ENCODE results near the gene DHRS1. TPM values are rescaled to one million over a fixed set of nuclear protein-coding genes. Genes with fewer than 3 reads are reported as not detected.

The DHRS1 gene
- total and polyA plus RNA-seq, 2 donors from 2014 or later = 32.7 to 56.7 TPM

DNA sequence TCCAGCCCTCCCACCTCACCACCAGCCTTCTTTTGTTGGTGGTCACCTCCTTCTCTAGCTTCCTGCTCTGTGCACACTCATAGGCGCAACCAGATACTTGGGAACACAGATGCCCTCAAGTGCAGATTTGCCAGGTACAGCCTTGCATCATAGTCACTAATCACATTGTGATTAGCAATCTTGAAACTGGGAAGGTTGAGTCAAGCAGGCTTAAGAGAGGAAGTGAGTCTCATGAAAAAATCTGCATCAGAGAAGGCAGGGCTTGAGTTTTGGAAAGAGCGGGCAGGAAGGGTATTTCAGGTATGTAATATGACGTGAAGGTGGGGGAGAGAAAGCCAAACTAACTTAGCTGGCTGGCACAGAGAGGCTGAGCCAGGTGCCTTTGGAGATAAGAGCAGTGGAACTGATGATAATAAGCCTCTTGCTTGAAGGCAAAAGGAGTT is 25.5 kb downstream of the DHRS1 start:
- Histone ChIP-seq H3K9ac (ENCODE audit: low read length in 3 of 3) (no peak overlapping the region), H3K27ac (ENCODE audit: low read depth in 2 of 2, low read length in 2 of 2) (no peak overlapping the region), H3K4me1 (ENCODE audit: control insufficient read depth in 2 of 3, insufficient read depth in 2 of 3, low read depth in 1 of 3, low read length in 3 of 3) (peaks cover 0 to 10% (median 0%) of the 10 kb centered on the region in 3 donors), H3K36me3 (ENCODE audit: control insufficient read depth in 2 of 3, insufficient read depth in 3 of 3, low read length in 3 of 3) (no peaks in the 10 kb centered on the region), H3K9me3 (ENCODE audit: control insufficient read depth in 2 of 3, insufficient read depth in 1 of 3, low read length in 3 of 3) (no peaks in the 10 kb centered on the region), H3K27me3 (ENCODE audit: control insufficient read depth, insufficient read depth, low read length) (no peaks in the 10 kb centered on the region), H3K4me3 (ENCODE audit: low read length in 3 of 3) (no peak overlapping the region)
- no peak for TF ChIP-seq CTCF (IDR thresholded peaks at IDR 0.05; ENCODE audit: borderline replicate concordance, extremely low read depth, insufficient read depth)
- FAIRE-seq (no peak), DNase-seq (no peak)
- intact Hi-C loops (cut with DNase I) = no loop called here

DNA sequence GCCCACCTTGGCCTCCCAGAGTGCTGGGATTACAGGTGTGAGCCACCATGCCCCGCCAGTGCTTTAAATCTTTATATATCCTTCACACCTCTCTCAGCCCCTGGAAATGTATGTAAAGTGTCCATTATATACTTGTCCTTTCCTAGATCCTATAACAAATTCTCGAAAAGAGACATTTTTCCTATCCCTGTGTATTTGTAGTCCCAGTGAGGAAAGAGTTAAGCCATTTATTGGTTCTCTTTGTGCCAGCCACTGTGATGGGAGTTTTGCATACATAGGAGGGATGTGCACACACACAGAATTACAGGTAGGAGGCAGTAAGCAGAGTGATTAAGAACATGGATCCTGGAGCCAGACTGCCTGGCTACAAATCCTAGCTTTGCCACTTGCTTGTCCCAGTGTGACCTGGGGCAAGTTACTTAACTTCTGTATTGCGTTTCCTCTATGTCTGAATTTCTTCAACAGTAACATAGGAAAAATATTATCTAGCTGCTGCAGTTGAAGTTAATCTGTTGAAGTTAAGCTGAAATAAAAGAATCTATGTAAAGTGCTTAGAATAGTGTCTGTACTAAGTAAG is 26.1 kb downstream of the DHRS1 start:
- Histone ChIP-seq H3K27ac (ENCODE audit: low read depth in 2 of 2, low read length in 2 of 2) (no peak overlapping the region), H3K27me3 (ENCODE audit: control insufficient read depth, insufficient read depth, low read length) (no peaks in the 10 kb centered on the region), H3K9me3 (ENCODE audit: control insufficient read depth in 2 of 3, insufficient read depth in 1 of 3, low read length in 3 of 3) (no peaks in the 10 kb centered on the region), H3K4me1 (ENCODE audit: control insufficient read depth in 2 of 3, insufficient read depth in 2 of 3, low read depth in 1 of 3, low read length in 3 of 3) (peaks cover 0 to 10% (median 0%) of the 10 kb centered on the region in 3 donors), H3K9ac (ENCODE audit: low read length in 3 of 3) (no peak overlapping the region), H3K4me3 (ENCODE audit: low read length in 3 of 3) (no peak overlapping the region), H3K36me3 (ENCODE audit: control insufficient read depth in 2 of 3, insufficient read depth in 3 of 3, low read length in 3 of 3) (no peaks in the 10 kb centered on the region)
- TF ChIP-seq CTCF (IDR thresholded peaks at IDR 0.05; ENCODE audit: borderline replicate concordance, extremely low read depth, insufficient read depth) = no peak
- intact Hi-C loops (cut with DNase I) = no loop called here
- FAIRE-seq (no peak), DNase-seq (no peak)

GRCh38 chr14:24272467-24272866 is 27.1 kb downstream of the DHRS1 start:
- FAIRE-seq (no peak), DNase-seq (no peak)
- no peaks in the 10 kb centered on the region for H3K27me3 ChIP-seq (ENCODE audit: control insufficient read depth, insufficient read depth, low read length)
- H3K4me1 ChIP-seq (ENCODE audit: control insufficient read depth in 2 of 3, insufficient read depth in 2 of 3, low read depth in 1 of 3, low read length in 3 of 3) = peaks cover 0 to 10% (median 0%) of the 10 kb centered on the region in 3 donors
- intact Hi-C loops (cut with DNase I) = no loop called here
- H3K27ac ChIP-seq (ENCODE audit: low read depth in 2 of 2, low read length in 2 of 2) = no peak overlapping the region
- no peak overlapping the region for H3K9ac ChIP-seq (ENCODE audit: low read length in 3 of 3)
- no peak for TF ChIP-seq CTCF (IDR thresholded peaks at IDR 0.05; ENCODE audit: borderline replicate concordance, extremely low read depth, insufficient read depth)
- H3K36me3 ChIP-seq (ENCODE audit: control insufficient read depth in 2 of 3, insufficient read depth in 3 of 3, low read length in 3 of 3) = peaks cover 0 to under 1% (median 0%) of the 10 kb centered on the region in 3 donors
- no peak overlapping the region for H3K4me3 ChIP-seq (ENCODE audit: low read length in 3 of 3)
- H3K9me3 ChIP-seq (ENCODE audit: control insufficient read depth in 2 of 3, insufficient read depth in 1 of 3, low read length in 3 of 3) = no peaks in the 10 kb centered on the region

All from kidney (tissue), 14 donors.